H9 (cell line): ENCODE data around the gene TMEM35B. TPM values are rescaled to one million over a fixed set of nuclear protein-coding genes. Genes with fewer than 3 reads are reported as not detected.

ENCODE experiments used
- DNase-seq: peaks from one replicate; pipeline ENCODE4 v3.0.0-alpha.2; 2017
- H2AFZ ChIP-seq: one replicate; pipeline ENCODE4 v1.6.1; 2013; ENCODE audit warnings: mild to moderate bottlenecking, low read length, control low read depth, moderate library complexity
- H2AK5ac ChIP-seq: 2 replicates; pipeline ENCODE4 v1.6.1; 2013; ENCODE audit warnings: low read length, control low read depth, mixed read lengths; ENCODE audit not compliant: insufficient read length
- H2BK120ac ChIP-seq: one replicate; pipeline ENCODE4 v1.6.1; 2013; ENCODE audit warnings: low read depth, mild to moderate bottlenecking, low read length, control low read depth, inconsistent platforms; ENCODE audit not compliant: poor library complexity, severe bottlenecking
- H2BK12ac ChIP-seq: 2 replicates; pipeline ENCODE4 v1.6.1; 2013; ENCODE audit warnings: low read length, control low read depth, mixed read lengths, low read depth; ENCODE audit not compliant: insufficient read length
- H2BK15ac ChIP-seq: 2 replicates; pipeline ENCODE4 v1.6.1; 2013; ENCODE audit warnings: low read depth, low read length, control low read depth
- H2BK20ac ChIP-seq: one replicate; pipeline ENCODE4 v1.6.1; 2013; ENCODE audit warnings: low read depth, mild to moderate bottlenecking, low read length, control low read depth, inconsistent platforms; ENCODE audit not compliant: poor library complexity, severe bottlenecking
- H2BK5ac ChIP-seq: 2 replicates; pipeline ENCODE4 v1.6.1; 2013; ENCODE audit warnings: low read length, control low read depth, mixed read lengths; ENCODE audit not compliant: insufficient read length
- H3K14ac ChIP-seq: 2 replicates; pipeline ENCODE4 v1.6.1; 2013; ENCODE audit warnings: low read length, control low read depth; ENCODE audit not compliant: insufficient read depth
- H3K18ac ChIP-seq: 2 replicates; pipeline ENCODE4 v1.6.1; 2013; ENCODE audit warnings: low read depth, mild to moderate bottlenecking, mixed read lengths, low read length, control low read depth; ENCODE audit not compliant: insufficient read length
- H3K23ac ChIP-seq: 2 replicates; pipeline ENCODE4 v1.6.1; 2013; ENCODE audit warnings: low read length, control low read depth, mixed read lengths, low read depth; ENCODE audit not compliant: insufficient read length
- H3K23me2 ChIP-seq: 2 replicates; pipeline ENCODE4 v1.6.1; 2013; ENCODE audit warnings: low read depth, mild to moderate bottlenecking, mixed read lengths, low read length, control low read depth; ENCODE audit not compliant: insufficient read length, poor library complexity, severe bottlenecking
- H3K27ac ChIP-seq: 2 replicates; pipeline ENCODE4 v1.5.1; 2013; ENCODE audit warnings: low read length, control low read depth, mixed read lengths, low read depth; ENCODE audit not compliant: insufficient read length
- H3K27me3 ChIP-seq: 2 replicates; pipeline ENCODE4 v1.6.1; 2013; ENCODE audit warnings: low read length, control low read depth, inconsistent platforms; ENCODE audit not compliant: insufficient read depth
- H3K4ac ChIP-seq: 2 replicates; pipeline ENCODE4 v1.6.1; 2013; ENCODE audit warnings: low read depth, mild to moderate bottlenecking, control low read depth, inconsistent platforms, low read length, moderate library complexity
- H3K4me1 ChIP-seq: 2 replicates; pipeline ENCODE4 v1.6.1; 2013; ENCODE audit warnings: low read length, control low read depth, inconsistent platforms; ENCODE audit not compliant: insufficient read depth
- H3K4me2 ChIP-seq: 2 replicates; pipeline ENCODE4 v1.6.1; 2013; ENCODE audit warnings: low read length, control low read depth, mixed read lengths; ENCODE audit not compliant: insufficient read length, insufficient read depth
- H3K56ac ChIP-seq: 2 replicates; pipeline ENCODE4 v1.6.1; 2013; ENCODE audit warnings: low read depth, mild to moderate bottlenecking, mixed read lengths, low read length, control low read depth; ENCODE audit not compliant: insufficient read length
- H3K79me1 ChIP-seq: 2 replicates; pipeline ENCODE4 v1.6.1; 2013; ENCODE audit warnings: low read depth, mild to moderate bottlenecking, moderate library complexity, low read length, control low read depth, inconsistent platforms; ENCODE audit not compliant: insufficient read depth, poor library complexity, severe bottlenecking
- H3K79me2 ChIP-seq: 2 replicates; pipeline ENCODE4 v1.6.1; 2013; ENCODE audit warnings: low read length, control low read depth, inconsistent platforms; ENCODE audit not compliant: insufficient read depth
- H3K9ac ChIP-seq: 2 replicates; pipeline ENCODE4 v1.6.1; 2013; ENCODE audit warnings: low read length, control low read depth, mixed read lengths; ENCODE audit not compliant: insufficient read length; ENCODE audit errors: extremely low read depth
- H3K9me3 ChIP-seq: one replicate; pipeline ENCODE4 v1.6.1; 2013; ENCODE audit warnings: low read depth, low read length, inconsistent platforms; ENCODE audit not compliant: control insufficient read depth
- H3T11ph ChIP-seq: one replicate; pipeline ENCODE4 v1.6.1; 2013; ENCODE audit warnings: mild to moderate bottlenecking, low read length, control low read depth, inconsistent platforms
- H4K20me1 ChIP-seq: one replicate; pipeline ENCODE4 v1.6.1; 2013; ENCODE audit not compliant: control insufficient read depth, insufficient read length, insufficient read depth
- H4K5ac ChIP-seq: 2 replicates; pipeline ENCODE4 v1.6.1; 2013; ENCODE audit warnings: low read depth, mild to moderate bottlenecking, mixed read lengths, low read length, control low read depth; ENCODE audit not compliant: insufficient read length
- H4K8ac ChIP-seq: replicated peaks from 2 replicates; pipeline ENCODE4 v1.6.1; 2013; ENCODE audit warnings: low read length, control low read depth, mixed read lengths, low read depth; ENCODE audit not compliant: insufficient read length
- H4K91ac ChIP-seq: 2 replicates; pipeline ENCODE4 v1.6.1; 2013; ENCODE audit warnings: low read depth, mild to moderate bottlenecking, moderate library complexity, mixed read lengths, low read length, control low read depth; ENCODE audit not compliant: insufficient read length
- H3K27ac Mint-ChIP-seq, 3 experiments: 2 replicates in 2 of 3; 3 replicates in 1 of 3; pipeline ENCODE4 v1.8.0; 2020 to 2021; ENCODE audit warnings: mixed read lengths in 3 of 3, mild to moderate bottlenecking in 1 of 3, moderate library complexity in 1 of 3
- H3K27me3 Mint-ChIP-seq: 2 replicates; pipeline ENCODE4 v1.8.0; 2021; ENCODE audit warnings: low read depth, mild to moderate bottlenecking, moderate library complexity, mixed read lengths
- H3K36me3 Mint-ChIP-seq, 3 experiments: 2 replicates in 2 of 3; 3 replicates in 1 of 3; pipeline ENCODE4 v1.8.0; 2020 to 2021; ENCODE audit warnings: low read depth in 3 of 3, mixed read lengths in 3 of 3; ENCODE audit not compliant: insufficient read depth in 1 of 3
- H3K4me1 Mint-ChIP-seq, 2 experiments: 2 replicates each; pipeline ENCODE4 v1.8.0; 2020; ENCODE audit warnings: mixed read lengths in 2 of 2
- H3K4me3 Mint-ChIP-seq, 2 experiments: 2 replicates in 1 of 2; 3 replicates in 1 of 2; pipeline ENCODE4 v1.8.0; 2020 to 2021; ENCODE audit warnings: mild to moderate bottlenecking in 2 of 2, mixed read lengths in 2 of 2, moderate library complexity in 1 of 2
- H3K9me3 Mint-ChIP-seq, 2 experiments: 2 replicates in 1 of 2; 3 replicates in 1 of 2; pipeline ENCODE4 v1.8.0; 2020; ENCODE audit warnings: mild to moderate bottlenecking in 2 of 2, mixed read lengths in 2 of 2, moderate library complexity in 1 of 2
- total RNA-seq: library from RNA; stranded (reverse); gene quantifications from 2 replicates; pipeline ENCODE4 v1.2.1, GENCODE V29; 2021
- TF ChIP-seq, protein P1 (sequence below): fragments of 200-600 bp; sonication (generic); conservative IDR thresholded peaks from 3 replicates; pipeline ENCODE4 v1.8.0; 2021; ENCODE audit warnings: antibody characterized with exemption, mild to moderate bottlenecking

The TMEM35B gene
- total RNA-seq, 1 experiment from 2014 or later = 7.7 TPM

DNA sequence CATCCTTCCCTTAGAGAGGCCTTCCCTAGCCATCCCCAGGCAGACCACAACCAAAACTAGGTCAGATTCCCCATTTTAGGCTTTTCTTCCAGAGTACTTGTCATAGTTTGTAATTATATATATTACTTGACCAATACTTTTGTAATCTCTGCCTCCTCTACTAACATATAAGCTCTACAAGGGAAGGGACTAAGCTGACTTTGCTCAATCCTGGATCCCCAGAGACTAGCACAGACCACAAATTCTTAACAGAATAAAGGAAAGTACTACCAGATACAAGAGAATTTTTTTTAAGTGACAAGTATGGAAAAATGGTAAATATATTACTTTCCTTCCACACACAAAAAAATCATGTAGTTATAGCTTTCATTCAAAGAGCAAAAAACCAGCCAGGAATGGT is 44.6 kb upstream of the TMEM35B start:
- Mint-ChIP-seq H3K27me3 (peaks cover 3% of the 10 kb centered on the region; the same call in 1 of the 2 replicates), H3K9me3 (peaks cover 18 to 19% of the 10 kb centered on the region in 2 experiments), H3K36me3 (peaks cover 0 to 33% (median 29%) of the 10 kb centered on the region in 3 experiments; a peak in 5 of 7 replicates), H3K4me1 (peaks cover 2 to 7% of the 10 kb centered on the region in 2 experiments), H3K27ac (no peak overlapping the region), H3K4me3 (peak overlapping the region in 1 of 2 experiments; percentile 98; a peak in 2 of 5 replicates)
- Histone ChIP-seq H2BK5ac (no peak overlapping the region), H4K20me1 (no peaks in the 10 kb centered on the region), H4K8ac (no peak overlapping the region), H3T11ph (no peak overlapping the region), H3K27ac (no peak overlapping the region), H3K27me3 (no peaks in the 10 kb centered on the region), H3K9me3 (peaks cover 4% of the 10 kb centered on the region), H2AK5ac (no peak overlapping the region), H3K4ac (no peak overlapping the region), H3K4me2 (no peak overlapping the region), H3K4me1 (no peaks in the 10 kb centered on the region), H2BK20ac (no peak overlapping the region), H3K56ac (no peak overlapping the region), H2BK12ac (no peak overlapping the region), H3K79me1 (no peaks in the 10 kb centered on the region), H3K14ac (no peak overlapping the region), H3K23me2 (peaks cover 6% of the 10 kb centered on the region), H4K5ac (no peak overlapping the region), H2AFZ (no peak overlapping the region), H3K18ac (no peak overlapping the region), H2BK120ac (no peak overlapping the region), H4K91ac (no peak overlapping the region), H3K79me2 (no peaks in the 10 kb centered on the region; the same call in 1 of the 2 replicates), H3K9ac (no peak overlapping the region), H2BK15ac (no peak overlapping the region), H3K23ac (no peak overlapping the region)
- TF ChIP-seq, protein P1, sequence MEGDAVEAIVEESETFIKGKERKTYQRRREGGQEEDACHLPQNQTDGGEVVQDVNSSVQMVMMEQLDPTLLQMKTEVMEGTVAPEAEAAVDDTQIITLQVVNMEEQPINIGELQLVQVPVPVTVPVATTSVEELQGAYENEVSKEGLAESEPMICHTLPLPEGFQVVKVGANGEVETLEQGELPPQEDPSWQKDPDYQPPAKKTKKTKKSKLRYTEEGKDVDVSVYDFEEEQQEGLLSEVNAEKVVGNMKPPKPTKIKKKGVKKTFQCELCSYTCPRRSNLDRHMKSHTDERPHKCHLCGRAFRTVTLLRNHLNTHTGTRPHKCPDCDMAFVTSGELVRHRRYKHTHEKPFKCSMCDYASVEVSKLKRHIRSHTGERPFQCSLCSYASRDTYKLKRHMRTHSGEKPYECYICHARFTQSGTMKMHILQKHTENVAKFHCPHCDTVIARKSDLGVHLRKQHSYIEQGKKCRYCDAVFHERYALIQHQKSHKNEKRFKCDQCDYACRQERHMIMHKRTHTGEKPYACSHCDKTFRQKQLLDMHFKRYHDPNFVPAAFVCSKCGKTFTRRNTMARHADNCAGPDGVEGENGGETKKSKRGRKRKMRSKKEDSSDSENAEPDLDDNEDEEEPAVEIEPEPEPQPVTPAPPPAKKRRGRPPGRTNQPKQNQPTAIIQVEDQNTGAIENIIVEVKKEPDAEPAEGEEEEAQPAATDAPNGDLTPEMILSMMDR = no peak
- no peak for DNase-seq
